HG03575 (cell line): Measurements from ENCODE around the gene TRAPPC2L.
"Not testable (repeated sequence)": the region's sequence is repeated elsewhere in the genome, so short reads cannot be mapped to it uniquely, and the experiment has no call there.

Source experiments
- ATAC-seq: cut with Tn5 transposase; IDR thresholded peaks from one replicate; pipeline ENCODE4 v1.9.1; 2021; ENCODE audit not compliant: unreplicated experiment, insufficient number of reproducible peaks, low FRiP score; ENCODE audit errors: extremely low read depth

Gene TRAPPC2L

GRCh38 chr16:88817785-88818574, 38.9 kb upstream of the TRAPPC2L start:
- ATAC-seq, result no peak

GRCh38 chr16:88818575-88818874, 38.4 kb upstream of the TRAPPC2L start:
- ATAC-seq, result no peak

GRCh38 chr16:88819126-88819525, 37.8 kb upstream of the TRAPPC2L start:
- ATAC-seq, result no peak

GRCh38 chr16:88820385-88821025, 36.4 kb upstream of the TRAPPC2L start:
- no peak for ATAC-seq

GRCh38 chr16:88821168-88821850, 35.6 kb upstream of the TRAPPC2L start:
- ATAC-seq, result no peak

GRCh38 chr16:88822281-88823040, 34.5 kb upstream of the TRAPPC2L start:
- no peak for ATAC-seq

GRCh38 chr16:88823646-88824045, 33.3 kb upstream of the TRAPPC2L start:
- ATAC-seq, result not testable (repeated sequence)

GRCh38 chr16:88824256-88825077, 32.5 kb upstream of the TRAPPC2L start:
- no peak for ATAC-seq

- ATAC-seq, result no peak
These were observed 31.8 kb upstream of the TRAPPC2L start for GRCh38 chr16:88825146-88825545.

- ATAC-seq, result no peak
These were observed 30.7 kb upstream of the TRAPPC2L start for GRCh38 chr16:88826070-88826840.

- no peak for ATAC-seq
These were observed 29.2 kb upstream of the TRAPPC2L start for GRCh38 chr16:88827727-88828126.

GRCh38 chr16:88828711-88829110, 28.2 kb upstream of the TRAPPC2L start:
- no peak for ATAC-seq

- ATAC-seq, result no peak
These were observed 26.7 kb upstream of the TRAPPC2L start for GRCh38 chr16:88830258-88830657.

- no peak for ATAC-seq
These were observed 26.1 kb upstream of the TRAPPC2L start for GRCh38 chr16:88830783-88831182.

GRCh38 chr16:88831838-88832237, 25.1 kb upstream of the TRAPPC2L start:
- ATAC-seq, result no peak

- no peak for ATAC-seq
These were observed 23.8 kb upstream of the TRAPPC2L start for GRCh38 chr16:88833086-88833485.

GRCh38 chr16:88834670-88835069, 22.3 kb upstream of the TRAPPC2L start:
- no peak for ATAC-seq

GRCh38 chr16:88835383-88835782, 21.5 kb upstream of the TRAPPC2L start:
- no peak for ATAC-seq
